DND-41 (cell line): Measurements from ENCODE around the gene ATP6V0D1.

Source experiments
- ATAC-seq: fragments of 200-7000 bp; cut with Tn5 transposase; 3 replicates; pipeline ENCODE4 v1.9.1; 2021; ENCODE audit warnings: low read depth; ENCODE audit not compliant: insufficient read depth
- DNase-seq: peaks from one replicate; pipeline ENCODE4 v3.0.0-alpha.2; 2020
- H2AFZ ChIP-seq: 2 replicates; pipeline ENCODE4 v1.6.0; 2012; ENCODE audit warnings: low read depth, low read length
- H3K27ac ChIP-seq: 2 replicates; pipeline ENCODE4 v1.5.1; 2012; ENCODE audit warnings: low read length, inconsistent platforms
- H3K27me3 ChIP-seq: fragments of 200-600 bp; sonication (generic); 2 replicates; pipeline ENCODE4 v1.6.0; 2012; ENCODE audit warnings: low read length, mild to moderate bottlenecking, inconsistent platforms; ENCODE audit not compliant: insufficient read depth, poor library complexity
- H3K36me3 ChIP-seq: 2 replicates; pipeline ENCODE4 v1.5.1; 2012; ENCODE audit warnings: low read length, inconsistent platforms; ENCODE audit not compliant: insufficient read depth
- H3K4me1 ChIP-seq: 2 replicates; pipeline ENCODE4 v1.5.1; 2012; ENCODE audit warnings: mild to moderate bottlenecking, low read length; ENCODE audit not compliant: insufficient read depth
- H3K4me2 ChIP-seq: 2 replicates; pipeline ENCODE4 v1.6.0; 2012; ENCODE audit warnings: mild to moderate bottlenecking, moderate library complexity, low read length, inconsistent platforms; ENCODE audit not compliant: insufficient read depth
- H3K4me3 ChIP-seq, 2 experiments: fragments of 200-600 bp in 1 of 2; shearing (Covaris generic) in 1 of 2; 2 replicates each; pipeline ENCODE4 v1.5.1; 2012 to 2016; ENCODE audit warnings: inconsistent platforms in 2 of 2, low read length in 2 of 2, mild to moderate bottlenecking in 2 of 2, low read depth in 1 of 2, moderate library complexity in 1 of 2
- H3K79me2 ChIP-seq: 2 replicates; pipeline ENCODE4 v1.6.0; 2012; ENCODE audit warnings: low read length, inconsistent platforms; ENCODE audit not compliant: insufficient read depth
- H3K9ac ChIP-seq: 2 replicates; pipeline ENCODE4 v1.6.0; 2012; ENCODE audit warnings: low read depth, mild to moderate bottlenecking, inconsistent platforms, low read length, moderate library complexity
- H3K9me3 ChIP-seq: 2 replicates; pipeline ENCODE4 v1.5.1; 2012; ENCODE audit warnings: low read length, moderate library complexity, mild to moderate bottlenecking, inconsistent platforms; ENCODE audit not compliant: insufficient read depth, severe bottlenecking
- H4K20me1 ChIP-seq: 2 replicates; pipeline ENCODE4 v1.6.0; 2012; ENCODE audit warnings: low read length; ENCODE audit not compliant: insufficient read depth
- CTCF ChIP-seq: IDR thresholded peaks from 2 replicates; pipeline ENCODE4 v1.5.1; 2012; ENCODE audit warnings: borderline replicate concordance, low read length, moderate library complexity, mild to moderate bottlenecking; ENCODE audit not compliant: poor library complexity, severe bottlenecking; ENCODE audit errors: extremely low read depth
- EZH2 ChIP-seq: IDR thresholded peaks from 3 replicates; pipeline ENCODE4 v1.6.1; 2012; ENCODE audit warnings: borderline replicate concordance, low read depth, mild to moderate bottlenecking, moderate library complexity, low read length, inconsistent platforms; ENCODE audit not compliant: severe bottlenecking

Gene ATP6V0D1

DNA sequence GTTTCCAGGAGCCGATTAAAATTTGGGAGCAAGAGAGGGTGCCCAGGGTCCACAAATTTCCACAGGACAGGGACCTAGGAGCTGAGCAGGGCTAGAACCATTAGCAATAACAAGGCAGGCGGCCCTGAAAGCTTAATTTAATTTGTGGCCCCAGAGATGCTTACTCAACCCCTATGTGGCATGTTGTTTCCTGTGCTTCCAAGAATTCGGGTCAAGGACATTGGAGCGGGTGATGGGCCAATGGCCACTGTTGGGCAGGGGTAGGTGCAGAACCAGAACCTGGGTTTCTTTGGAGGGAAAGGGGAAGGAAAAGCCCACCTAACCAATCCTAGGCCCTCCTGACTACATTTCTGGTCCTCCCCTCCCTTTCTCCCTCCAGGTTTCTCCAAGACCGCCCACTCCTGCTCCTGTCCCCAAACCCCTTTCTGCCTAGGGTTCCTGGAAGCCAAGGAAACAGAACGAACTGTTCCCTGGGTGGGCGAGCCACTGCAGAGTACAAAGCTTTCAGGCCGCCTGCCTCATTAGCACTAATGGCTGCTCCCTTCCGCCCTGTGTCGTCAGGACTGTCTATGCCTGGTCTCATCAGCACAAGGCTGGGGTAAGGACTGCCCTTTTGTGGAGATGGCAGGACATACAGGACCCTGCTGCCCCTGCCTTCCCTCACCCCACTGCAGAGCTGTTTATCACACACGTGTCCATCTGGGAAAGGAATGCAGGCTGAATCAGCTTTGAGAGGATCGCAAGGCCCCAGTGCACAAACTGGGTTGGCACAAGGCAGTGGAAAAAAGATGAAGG, 3.0 kb upstream of the ATP6V0D1 start:
- H3K9ac ChIP-seq: peak overlapping the region; percentile 89; the same call in 1 of the 2 replicates
- H3K27me3 ChIP-seq: no peaks in the 10 kb centered on the region
- H3K9me3 ChIP-seq: no peaks in the 10 kb centered on the region
- TF ChIP-seq EZH2 (no peak), CTCF (no peak)
- DNase-seq (no peak), ATAC-seq (no peak)
- no peak overlapping the region for H2AFZ ChIP-seq
- peaks cover 22% of the 10 kb centered on the region for H3K36me3 ChIP-seq
- H3K79me2 ChIP-seq: peaks cover 47% of the 10 kb centered on the region
- 0 out of 2 replicates have a peak, but pooled peaks cover under 1% of the 10 kb centered on the region for H4K20me1 ChIP-seq
- H3K27ac ChIP-seq: no peak overlapping the region
- peaks cover 37% of the 10 kb centered on the region for H3K4me1 ChIP-seq
- H3K4me3 ChIP-seq: no peak overlapping the region
- H3K4me2 ChIP-seq: peak overlapping the region; percentile 88; the same call in 1 of the 2 replicates

DNA sequence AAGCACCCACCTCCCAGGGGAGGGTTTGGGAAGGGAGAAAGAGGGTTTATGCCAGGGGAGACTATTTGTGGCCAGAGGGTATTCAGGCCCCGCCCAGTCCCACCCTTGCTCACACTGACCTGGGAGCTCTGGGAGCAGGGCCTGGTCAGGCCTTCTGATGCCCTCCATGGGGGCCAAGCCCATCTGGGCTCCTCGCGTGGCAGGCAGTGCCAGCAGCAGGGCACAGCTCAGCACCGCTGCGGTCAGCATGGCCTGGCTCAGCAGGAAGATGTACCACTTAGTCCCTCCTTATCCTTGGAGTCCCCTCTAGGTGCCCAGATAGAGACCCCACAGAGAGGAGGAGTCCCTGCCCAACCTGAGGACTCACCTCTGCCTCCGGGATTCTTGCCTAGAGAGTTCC, 2.2 kb upstream of the ATP6V0D1 start, which contains the start of gene AGRP:
TSS of gene AGRP (minus strand) at position 398 of the 400 bp plus-strand sequence. CDS start at position 249, 149 bp downstream.
- H3K36me3 ChIP-seq: peaks cover 22% of the 10 kb centered on the region
- H3K4me2 ChIP-seq: peak within 1 kb of the TSS; percentile 88
- H3K79me2 ChIP-seq: peaks cover 54% of the 10 kb centered on the region
- H3K27me3 ChIP-seq: no peaks in the 10 kb centered on the region
- ATAC-seq: no peak
- peaks cover 41% of the 10 kb centered on the region for H3K4me1 ChIP-seq
- no peak for DNase-seq
- H2AFZ ChIP-seq: peak within 1 kb of the TSS; percentile 96
- peak within 1 kb of the TSS; percentile 98 for H3K27ac ChIP-seq
- H3K9me3 ChIP-seq: no peaks in the 10 kb centered on the region
- TF ChIP-seq CTCF (no peak), EZH2 (no peak)
- H3K9ac ChIP-seq: peak within 1 kb of the TSS; percentile 89
- H4K20me1 ChIP-seq: 0 out of 2 replicates have a peak, but pooled peaks cover 3% of the 10 kb centered on the region
- peak within 1 kb of the TSS in 1 of 2 experiments; percentile 97; a peak in 3 of 4 replicates for H3K4me3 ChIP-seq

DNA sequence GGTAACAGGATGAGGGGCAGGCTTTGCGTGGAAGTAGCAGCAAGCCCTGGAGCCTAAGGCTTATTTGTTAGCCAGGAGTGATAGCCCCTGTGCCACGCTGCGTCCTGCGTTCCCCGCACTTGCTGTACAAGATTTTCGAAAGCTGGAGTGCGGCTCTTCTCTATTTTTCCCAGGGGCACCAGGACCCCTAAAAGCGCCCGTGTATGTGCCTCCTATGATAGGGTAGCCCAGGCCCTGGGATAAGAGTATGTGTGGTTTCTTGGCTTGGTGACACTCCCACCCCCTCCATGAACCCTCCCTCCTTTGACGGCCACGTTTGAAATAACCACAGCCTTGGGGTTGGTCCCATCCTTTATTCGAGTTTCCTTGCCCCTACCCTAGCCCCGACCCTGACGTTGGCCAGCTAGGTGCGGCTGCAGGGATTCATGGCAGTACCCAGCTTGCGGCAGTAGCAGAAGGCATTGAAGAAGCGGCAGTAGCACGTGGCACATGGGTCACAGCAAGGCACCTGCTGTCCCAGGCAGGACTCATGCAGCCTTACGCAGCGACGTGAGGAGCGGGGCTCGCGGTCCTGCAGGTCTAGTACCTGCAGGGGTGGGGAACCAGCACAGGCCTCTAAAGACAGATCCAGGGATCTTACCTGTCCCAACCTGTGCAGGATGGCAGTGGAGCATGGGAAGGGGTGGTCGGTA, 1.4 kb upstream of the ATP6V0D1 start:
- peaks cover 22% of the 10 kb centered on the region for H3K36me3 ChIP-seq
- H3K27ac ChIP-seq: peak overlapping the region; percentile 98
- 0 out of 2 replicates have a peak, but pooled peaks cover 3% of the 10 kb centered on the region for H4K20me1 ChIP-seq
- TF ChIP-seq EZH2 (no peak), CTCF (no peak)
- peak overlapping the region; percentile 81 to 97; a peak in 3 of 4 replicates for H3K4me3 ChIP-seq
- no peaks in the 10 kb centered on the region for H3K9me3 ChIP-seq
- peak overlapping the region; percentile 89 for H3K9ac ChIP-seq
- peak overlapping the region; percentile 96 for H2AFZ ChIP-seq
- peaks cover 62% of the 10 kb centered on the region for H3K79me2 ChIP-seq
- DNase-seq (peak; percentile 30), ATAC-seq (no peak)
- peaks cover 41% of the 10 kb centered on the region for H3K4me1 ChIP-seq
- no peaks in the 10 kb centered on the region for H3K27me3 ChIP-seq
- peak overlapping the region; percentile 88 for H3K4me2 ChIP-seq
